Fibroblast of the aortic adventitia (primary cell): ENCODE results near the gene SLC2A3. TPM values are rescaled to one million over a fixed set of nuclear protein-coding genes. Genes with fewer than 3 reads are reported as not detected.
"Not testable (repeated sequence)": the region's sequence is repeated elsewhere in the genome, so short reads cannot be mapped to it uniquely, and the experiment has no call there.

Experiments used
- DNase-seq: peaks from one replicate; pipeline ENCODE4 v3.0.0-alpha.2; 2010; ENCODE audit warnings: low read depth
- H3K4me3 ChIP-seq: 2 replicates; pipeline ENCODE4 v1.5.1; 2011; ENCODE audit warnings: low read depth, mild to moderate bottlenecking, control low read depth, low read length, moderate library complexity
- total RNA-seq: library from RNA; depleted of rRNA; stranded (reverse); fragments of >200 nt; gene quantifications from 2 replicates; pipeline ENCODE4 v1.2.3, GENCODE V29; 2012; ENCODE audit warnings: low replicate concordance
- TF ChIP-seq, protein P1 (sequence below): IDR thresholded peaks from 2 replicates; pipeline ENCODE4 v1.5.1; 2011; ENCODE audit warnings: mild to moderate bottlenecking, low read length, control low read depth, inconsistent platforms; ENCODE audit not compliant: insufficient read depth

The SLC2A3 gene
- total RNA-seq, 1 donor: 49.6 TPM

DNA sequence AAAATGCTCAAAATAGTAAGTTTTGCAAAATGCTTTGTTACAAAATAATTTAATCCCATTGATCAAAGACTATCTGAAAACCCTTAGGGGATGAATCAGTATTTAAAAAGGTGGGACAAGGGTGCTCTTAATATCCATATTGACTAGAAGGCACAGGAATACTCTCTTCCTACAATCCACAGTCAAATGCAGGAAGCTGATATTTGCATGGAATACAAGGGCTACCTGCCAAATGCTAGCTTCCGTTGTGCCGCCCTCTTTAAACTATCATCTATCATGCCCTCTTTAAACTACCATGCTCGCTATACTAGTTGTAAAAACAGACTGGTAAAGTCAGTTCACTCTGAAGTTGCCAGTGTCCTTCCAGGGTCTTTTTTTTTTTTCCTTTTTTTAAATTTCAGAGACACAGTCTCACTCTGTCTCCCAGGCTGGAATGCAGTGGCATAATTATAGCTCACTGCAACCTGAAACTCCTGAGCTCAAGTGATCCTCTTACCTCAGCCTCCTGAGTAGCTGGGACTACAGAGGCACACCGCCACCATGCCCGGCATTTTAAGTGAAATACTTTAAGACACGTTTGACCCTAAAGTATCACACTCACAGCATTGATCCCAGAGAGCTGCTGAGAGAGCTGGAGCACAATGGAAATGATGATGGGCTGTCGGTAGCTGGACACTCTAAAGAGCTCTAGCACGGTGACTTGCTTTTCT is 6.7 kb downstream of the SLC2A3 start:
- DNase-seq: no peak
- H3K4me3 ChIP-seq: no peak overlapping the region
- TF ChIP-seq, protein P1, sequence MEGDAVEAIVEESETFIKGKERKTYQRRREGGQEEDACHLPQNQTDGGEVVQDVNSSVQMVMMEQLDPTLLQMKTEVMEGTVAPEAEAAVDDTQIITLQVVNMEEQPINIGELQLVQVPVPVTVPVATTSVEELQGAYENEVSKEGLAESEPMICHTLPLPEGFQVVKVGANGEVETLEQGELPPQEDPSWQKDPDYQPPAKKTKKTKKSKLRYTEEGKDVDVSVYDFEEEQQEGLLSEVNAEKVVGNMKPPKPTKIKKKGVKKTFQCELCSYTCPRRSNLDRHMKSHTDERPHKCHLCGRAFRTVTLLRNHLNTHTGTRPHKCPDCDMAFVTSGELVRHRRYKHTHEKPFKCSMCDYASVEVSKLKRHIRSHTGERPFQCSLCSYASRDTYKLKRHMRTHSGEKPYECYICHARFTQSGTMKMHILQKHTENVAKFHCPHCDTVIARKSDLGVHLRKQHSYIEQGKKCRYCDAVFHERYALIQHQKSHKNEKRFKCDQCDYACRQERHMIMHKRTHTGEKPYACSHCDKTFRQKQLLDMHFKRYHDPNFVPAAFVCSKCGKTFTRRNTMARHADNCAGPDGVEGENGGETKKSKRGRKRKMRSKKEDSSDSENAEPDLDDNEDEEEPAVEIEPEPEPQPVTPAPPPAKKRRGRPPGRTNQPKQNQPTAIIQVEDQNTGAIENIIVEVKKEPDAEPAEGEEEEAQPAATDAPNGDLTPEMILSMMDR: no peak

- H3K4me3 ChIP-seq: no peak overlapping the region
- DNase-seq: no peak
- TF ChIP-seq, protein P1: no peak
These were observed 8.5 kb downstream of the SLC2A3 start for GRCh38 chr12:7927470-7927869.

- H3K4me3 ChIP-seq, DNase-seq: not testable (repeated sequence)
These were observed 9.8 kb downstream of the SLC2A3 start for GRCh38 chr12:7926068-7926666.

DNA sequence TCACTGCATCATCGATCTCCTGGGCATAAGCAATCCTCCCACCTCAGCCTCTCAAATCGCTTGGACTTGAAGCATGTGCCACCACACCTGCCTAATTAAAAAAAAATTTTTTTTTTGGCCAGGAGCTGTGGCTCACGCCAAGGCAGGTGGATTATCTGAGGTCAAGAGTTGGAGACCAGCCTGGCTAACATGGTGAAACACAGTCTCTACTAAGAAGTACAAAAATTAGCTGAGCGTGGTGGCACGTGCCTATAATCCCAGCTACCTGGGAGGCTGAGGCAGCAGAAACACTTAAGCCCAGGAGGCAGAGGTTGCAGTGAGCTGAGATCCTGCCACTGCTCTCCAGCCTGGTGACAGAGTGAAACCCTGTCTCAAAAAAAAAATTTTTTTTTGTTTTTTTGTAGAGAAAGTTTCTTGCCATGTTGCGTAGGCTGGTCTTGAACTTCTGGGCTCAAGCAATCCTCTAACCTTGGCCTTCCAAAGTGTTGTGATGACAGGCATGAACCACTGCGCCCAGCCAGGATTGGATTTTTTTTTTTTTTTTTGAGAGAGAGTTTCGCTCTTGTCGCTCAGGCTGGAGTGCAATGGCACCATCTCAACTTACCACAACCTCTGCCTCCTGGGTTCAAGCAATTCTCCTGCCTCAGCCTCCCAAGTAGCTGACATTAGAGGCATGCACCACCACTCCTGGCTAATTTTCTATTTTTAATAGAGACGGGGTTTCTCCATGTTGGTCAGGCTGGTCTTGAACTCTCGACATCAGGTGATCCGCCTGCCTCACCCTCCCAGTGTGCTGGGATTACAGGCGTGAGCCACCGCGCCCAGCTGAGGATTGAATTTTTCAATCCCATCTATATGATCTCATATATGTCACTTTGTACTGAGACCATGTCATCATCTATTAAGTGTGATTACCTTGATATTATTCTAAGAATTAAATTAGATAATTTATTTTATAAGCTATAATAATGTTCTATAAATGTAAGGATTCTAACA is 12.4 kb downstream of the SLC2A3 start:
- DNase-seq: no peak
- TF ChIP-seq, protein P1: no peak
- no peak overlapping the region for H3K4me3 ChIP-seq

GRCh38 chr12:7921181-7921580 is 14.8 kb downstream of the SLC2A3 start:
- not testable (repeated sequence) for H3K4me3 ChIP-seq, DNase-seq

DNA sequence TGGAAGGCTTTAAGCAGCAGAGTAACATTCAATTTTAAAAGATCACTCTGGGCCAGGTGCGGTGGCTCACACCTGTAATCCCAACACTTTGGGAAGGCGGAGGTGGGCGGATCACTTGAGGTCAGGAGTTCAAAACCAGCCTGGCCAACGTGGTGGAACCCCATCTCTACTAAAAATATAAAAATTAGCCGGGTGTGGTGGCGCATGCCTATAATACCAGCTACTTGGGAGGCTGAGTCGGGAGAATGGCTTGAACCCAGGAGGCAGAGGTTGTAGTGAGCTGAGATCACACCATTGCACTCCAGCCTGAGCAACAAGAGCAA is 17.8 kb downstream of the SLC2A3 start:
- DNase-seq, H3K4me3 ChIP-seq: not testable (repeated sequence)

DNA sequence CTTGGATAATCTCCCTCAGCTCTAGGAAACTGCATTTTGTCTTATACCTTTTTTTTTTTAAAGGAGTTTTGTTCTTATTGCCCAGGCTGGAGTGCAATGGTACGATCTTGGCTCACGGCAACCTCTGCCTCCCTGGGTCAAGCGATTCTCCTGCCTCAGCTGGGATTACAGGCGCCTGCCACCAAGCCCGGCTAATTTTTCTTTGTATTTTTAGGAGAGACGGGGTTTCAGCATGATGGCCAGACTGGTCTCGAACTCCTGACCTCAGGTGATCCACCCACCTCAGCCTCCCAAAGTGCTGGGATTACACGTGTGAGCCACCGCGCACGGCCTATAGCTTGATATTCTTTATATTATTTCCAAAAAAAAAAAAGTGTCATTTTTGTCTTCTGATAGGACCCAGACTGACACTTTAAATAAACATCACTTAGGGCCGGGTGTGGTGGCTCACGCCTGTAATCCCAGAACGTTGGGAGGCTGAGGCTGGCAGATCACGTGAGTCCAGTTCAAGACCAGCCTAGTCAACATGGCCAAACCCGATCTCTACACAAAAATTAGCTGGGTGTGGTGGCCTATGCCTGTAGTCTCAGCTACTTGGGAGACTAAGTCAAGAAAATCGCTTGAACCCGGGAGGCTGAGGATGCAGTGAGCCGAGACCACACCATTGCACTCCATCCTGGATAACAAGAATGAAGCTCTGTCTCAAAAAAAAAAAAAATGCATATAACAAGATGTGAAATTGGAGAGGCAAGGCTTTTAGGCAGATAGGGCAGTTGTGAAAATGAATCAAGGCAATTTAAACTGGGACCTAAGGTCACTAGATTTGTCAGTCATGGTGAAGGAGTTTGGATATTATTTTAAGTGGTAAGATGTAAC is 18.4 kb downstream of the SLC2A3 start:
- TF ChIP-seq, protein P1: no peak
- DNase-seq: no peak
- no peak overlapping the region for H3K4me3 ChIP-seq
